ENCODE results near the gene MT1A. TPM values are rescaled to one million over a fixed set of nuclear protein-coding genes. Genes with fewer than 3 reads are reported as not detected.
"Not testable (repeated sequence)": the region's sequence is repeated elsewhere in the genome, so short reads cannot be mapped to it uniquely, and the experiment has no call there.

Gene MT1A
- polyA plus RNA-seq, 1 experiment, result not detected

DNA sequence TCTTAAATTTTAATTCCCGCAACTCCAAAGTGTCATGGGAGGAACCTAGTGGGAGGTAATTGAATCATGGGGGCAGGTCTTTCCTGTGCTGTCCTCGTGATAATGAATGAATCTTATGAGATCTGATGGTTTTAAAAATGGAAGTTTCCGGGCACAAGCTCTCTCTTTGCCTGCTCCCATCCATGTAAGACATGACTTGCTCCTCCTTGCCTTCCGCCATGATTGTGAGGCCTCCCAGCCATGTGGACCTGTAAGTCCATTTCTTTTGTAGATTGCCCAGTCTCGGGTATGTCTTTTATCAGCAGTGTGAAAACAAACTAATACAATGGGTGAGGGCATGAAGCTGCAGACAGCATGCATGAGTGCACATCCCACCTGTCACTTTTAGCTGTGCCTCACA is 15.3 kb upstream of the MT1A start:
- H3K4me3 ChIP-seq (ENCODE audit: low read depth, low read length); H3K36me3 ChIP-seq (ENCODE audit: control insufficient read depth, insufficient read depth, low read length); H3K27me3 ChIP-seq (ENCODE audit: control insufficient read depth, insufficient read depth, low read length); POLR2A ChIA-PET; DNase-seq (ENCODE audit: low read depth): not testable (repeated sequence)
- CTCF ChIA-PET, result interaction anchor here (0.8 to 1.9 kb wide), 5 partner anchors 9 to 79 kb away, joined by 3 to 7 read pairs (median 3); partner anchors contain the start of gene MT1M

DNA sequence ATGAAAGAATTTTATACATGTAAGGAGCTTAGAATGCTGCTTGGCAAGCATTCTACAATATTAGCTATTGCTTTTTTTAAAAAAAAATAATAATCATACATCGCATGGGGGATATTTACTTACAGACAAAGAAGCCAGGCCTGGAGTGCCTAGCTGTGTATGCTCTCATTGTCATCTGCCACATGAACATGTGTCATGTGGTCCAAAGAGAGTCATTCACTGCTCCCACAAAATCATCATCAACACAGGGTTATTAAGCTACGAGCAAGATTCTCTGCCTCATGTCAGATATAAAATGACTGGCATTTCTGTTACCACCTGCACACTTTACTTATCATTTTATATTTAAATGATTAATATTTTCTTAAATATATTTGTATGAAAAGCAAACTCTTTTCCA is 14.8 kb upstream of the MT1A start:
- H3K27me3 ChIP-seq (ENCODE audit: control insufficient read depth, insufficient read depth, low read length), result no peaks in the 10 kb centered on the region
- H3K36me3 ChIP-seq (ENCODE audit: control insufficient read depth, insufficient read depth, low read length), result no peaks in the 10 kb centered on the region
- POLR2A ChIA-PET, result no interaction called here
- DNase-seq (ENCODE audit: low read depth), result no peak
- TF ChIP-seq, protein P1, sequence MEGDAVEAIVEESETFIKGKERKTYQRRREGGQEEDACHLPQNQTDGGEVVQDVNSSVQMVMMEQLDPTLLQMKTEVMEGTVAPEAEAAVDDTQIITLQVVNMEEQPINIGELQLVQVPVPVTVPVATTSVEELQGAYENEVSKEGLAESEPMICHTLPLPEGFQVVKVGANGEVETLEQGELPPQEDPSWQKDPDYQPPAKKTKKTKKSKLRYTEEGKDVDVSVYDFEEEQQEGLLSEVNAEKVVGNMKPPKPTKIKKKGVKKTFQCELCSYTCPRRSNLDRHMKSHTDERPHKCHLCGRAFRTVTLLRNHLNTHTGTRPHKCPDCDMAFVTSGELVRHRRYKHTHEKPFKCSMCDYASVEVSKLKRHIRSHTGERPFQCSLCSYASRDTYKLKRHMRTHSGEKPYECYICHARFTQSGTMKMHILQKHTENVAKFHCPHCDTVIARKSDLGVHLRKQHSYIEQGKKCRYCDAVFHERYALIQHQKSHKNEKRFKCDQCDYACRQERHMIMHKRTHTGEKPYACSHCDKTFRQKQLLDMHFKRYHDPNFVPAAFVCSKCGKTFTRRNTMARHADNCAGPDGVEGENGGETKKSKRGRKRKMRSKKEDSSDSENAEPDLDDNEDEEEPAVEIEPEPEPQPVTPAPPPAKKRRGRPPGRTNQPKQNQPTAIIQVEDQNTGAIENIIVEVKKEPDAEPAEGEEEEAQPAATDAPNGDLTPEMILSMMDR (IDR thresholded peaks at IDR 0.05; ENCODE audit: insufficient read depth, low read depth, low read length), result no peak
- CTCF ChIA-PET, result interaction anchor here (0.8 to 1.9 kb wide), 6 partner anchors 9 to 78 kb away, joined by 3 to 7 read pairs (median 3); partner anchors contain the start of gene MT1M
- no peak overlapping the region for H3K4me3 ChIP-seq (ENCODE audit: low read depth, low read length)

DNA sequence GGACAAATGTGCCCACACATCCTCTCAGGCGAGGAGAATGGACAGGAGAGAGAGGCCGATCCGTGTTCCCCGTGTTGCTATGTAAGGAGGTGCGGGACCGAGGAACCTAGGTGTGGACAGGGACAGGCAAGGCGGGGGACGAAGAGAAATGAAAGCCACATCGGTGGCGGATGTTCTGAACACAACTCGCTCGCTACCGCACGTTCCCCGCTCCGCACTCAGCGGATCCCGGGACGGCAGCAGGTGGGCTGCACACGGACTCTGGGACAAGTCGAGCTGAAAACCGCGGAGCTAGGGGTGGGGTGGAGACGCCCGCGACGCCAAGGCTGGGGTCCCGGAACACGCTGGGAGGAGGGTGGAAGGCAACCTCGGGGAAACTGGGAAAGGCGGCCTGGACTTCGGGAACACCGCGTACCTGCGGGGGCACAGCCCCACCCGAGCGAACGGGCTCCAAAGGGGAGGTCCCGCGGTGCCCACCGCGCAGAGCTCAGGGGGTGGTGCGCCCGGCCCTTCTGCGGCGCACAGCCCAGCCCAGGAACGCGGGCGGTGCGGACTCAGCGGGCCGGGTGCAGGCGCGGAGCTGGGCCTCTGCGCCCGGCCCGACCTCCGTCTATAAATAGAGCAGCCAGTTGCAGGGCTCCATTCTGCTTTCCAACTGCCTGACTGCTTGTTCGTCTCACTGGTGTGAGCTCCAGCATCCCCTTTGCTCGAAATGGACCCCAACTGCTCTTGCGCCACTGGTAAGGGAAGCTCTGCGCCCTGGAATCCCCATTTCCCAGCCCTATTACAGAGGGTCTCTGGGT is 13.1 kb upstream of the MT1A start, which contains the start of gene MT1E:
MT1E (plus strand) TSS at position 642 of the 803 bp plus-strand sequence; CDS start at position 713, 71 bp downstream.
- TF ChIP-seq, protein P1 (IDR thresholded peaks at IDR 0.05; ENCODE audit: insufficient read depth, low read depth, low read length), result no peak
- Histone ChIP-seq H3K36me3 (ENCODE audit: control insufficient read depth, insufficient read depth, low read length) (no peaks in the 10 kb centered on the region), H3K4me3 (ENCODE audit: low read depth, low read length) (peak within 1 kb of the TSS; percentile 58), H3K27me3 (ENCODE audit: control insufficient read depth, insufficient read depth, low read length) (no peaks in the 10 kb centered on the region)
- ChIA-PET CTCF (interaction anchor here (0.6 to 1.3 kb wide), 10 partner anchors 8 to 189 kb away, joined by 3 to 4 read pairs (median 3); no protein-coding TSS in a partner anchor), POLR2A (interaction anchor here (0.6 to 1.7 kb wide), 10 partner anchors 8 to 344 kb away, joined by 3 to 17 read pairs (median 4); partner anchors contain the start of gene MT2A)
- DNase-seq (ENCODE audit: low read depth), result no peak

DNA sequence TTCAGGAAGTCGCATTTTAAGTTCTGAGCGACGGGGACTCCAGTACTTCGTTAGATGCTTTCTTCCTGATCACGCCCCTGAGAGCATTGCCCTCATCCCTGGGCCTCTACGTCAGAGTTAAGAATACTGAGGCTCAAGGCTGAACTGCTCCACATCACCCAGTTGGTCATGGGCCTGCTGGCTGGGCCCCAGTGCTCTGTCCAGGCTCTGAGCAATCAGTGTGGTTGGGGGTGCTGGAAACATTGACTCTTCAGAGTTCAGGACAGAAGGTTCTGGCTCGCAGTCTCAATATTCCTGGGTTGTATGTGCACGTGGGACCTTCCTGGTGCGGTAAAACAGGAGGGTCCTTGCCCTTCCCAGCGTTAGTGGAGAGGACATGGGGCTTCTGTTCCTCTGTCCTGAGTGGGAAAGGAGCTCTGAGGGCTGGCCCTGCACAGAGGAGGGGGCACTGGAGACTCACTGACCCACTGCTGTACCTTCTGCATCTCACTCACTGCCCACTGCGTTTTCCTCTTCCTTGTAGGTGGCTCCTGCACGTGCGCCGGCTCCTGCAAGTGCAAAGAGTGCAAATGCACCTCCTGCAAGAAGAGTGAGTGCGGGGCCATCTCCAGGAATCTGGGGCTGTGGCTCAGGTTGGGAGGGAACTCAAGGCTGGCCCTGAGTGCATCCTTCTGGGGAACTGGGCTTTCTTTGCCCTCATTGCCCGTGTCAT is 12.4 kb upstream of the MT1A start:
- CTCF ChIA-PET, result interaction anchor here (0.6 to 1.5 kb wide), 11 partner anchors 9 to 189 kb away, joined by 3 to 4 read pairs (median 3); no protein-coding TSS in a partner anchor
- TF ChIP-seq, protein P1 (IDR thresholded peaks at IDR 0.05; ENCODE audit: insufficient read depth, low read depth, low read length), result no peak
- H3K27me3 ChIP-seq (ENCODE audit: control insufficient read depth, insufficient read depth, low read length), result no peaks in the 10 kb centered on the region
- DNase-seq (ENCODE audit: low read depth), result no peak
- no peaks in the 10 kb centered on the region for H3K36me3 ChIP-seq (ENCODE audit: control insufficient read depth, insufficient read depth, low read length)
- POLR2A ChIA-PET, result interaction anchor here (0.6 to 1.7 kb wide), 8 partner anchors 9 to 345 kb away, joined by 3 to 17 read pairs (median 6); partner anchors contain the start of gene MT2A
- H3K4me3 ChIP-seq (ENCODE audit: low read depth, low read length), result peak overlapping the region; percentile 58

DNA sequence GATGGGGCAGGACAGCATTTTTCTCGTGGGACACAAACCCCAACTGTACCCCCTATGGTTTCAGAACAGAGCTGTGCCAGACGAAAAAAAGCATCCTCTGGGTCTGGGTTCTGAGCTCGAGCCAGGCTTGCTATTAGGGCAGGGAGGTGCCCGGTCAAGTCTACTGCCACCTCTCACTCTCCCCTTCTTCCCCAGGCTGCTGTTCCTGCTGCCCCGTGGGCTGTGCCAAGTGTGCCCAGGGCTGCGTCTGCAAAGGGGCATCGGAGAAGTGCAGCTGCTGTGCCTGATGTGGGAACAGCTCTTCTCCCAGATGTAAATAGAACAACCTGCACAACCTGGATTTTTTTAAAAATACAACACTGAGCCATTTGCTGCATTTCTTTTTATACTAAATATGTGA is 11.8 kb upstream of the MT1A start:
- POLR2A ChIA-PET, result interaction anchor here (1.6 to 1.7 kb wide), 2 partner anchors 15 to 19 kb away, joined by 3 to 9 read pairs; no protein-coding TSS in a partner anchor
- Histone ChIP-seq H3K4me3 (ENCODE audit: low read depth, low read length) (peak overlapping the region; percentile 58), H3K36me3 (ENCODE audit: control insufficient read depth, insufficient read depth, low read length) (no peaks in the 10 kb centered on the region), H3K27me3 (ENCODE audit: control insufficient read depth, insufficient read depth, low read length) (no peaks in the 10 kb centered on the region)
- TF ChIP-seq, protein P1 (IDR thresholded peaks at IDR 0.05; ENCODE audit: insufficient read depth, low read depth, low read length), result no peak
- DNase-seq (ENCODE audit: low read depth), result no peak
- CTCF ChIA-PET, result interaction anchor here (1.5 kb wide), 1 partner anchor 14 kb away, joined by 3 read pairs; no protein-coding TSS in a partner anchor
